ENCODE data around the gene USP27X.

Gene USP27X

DNA sequence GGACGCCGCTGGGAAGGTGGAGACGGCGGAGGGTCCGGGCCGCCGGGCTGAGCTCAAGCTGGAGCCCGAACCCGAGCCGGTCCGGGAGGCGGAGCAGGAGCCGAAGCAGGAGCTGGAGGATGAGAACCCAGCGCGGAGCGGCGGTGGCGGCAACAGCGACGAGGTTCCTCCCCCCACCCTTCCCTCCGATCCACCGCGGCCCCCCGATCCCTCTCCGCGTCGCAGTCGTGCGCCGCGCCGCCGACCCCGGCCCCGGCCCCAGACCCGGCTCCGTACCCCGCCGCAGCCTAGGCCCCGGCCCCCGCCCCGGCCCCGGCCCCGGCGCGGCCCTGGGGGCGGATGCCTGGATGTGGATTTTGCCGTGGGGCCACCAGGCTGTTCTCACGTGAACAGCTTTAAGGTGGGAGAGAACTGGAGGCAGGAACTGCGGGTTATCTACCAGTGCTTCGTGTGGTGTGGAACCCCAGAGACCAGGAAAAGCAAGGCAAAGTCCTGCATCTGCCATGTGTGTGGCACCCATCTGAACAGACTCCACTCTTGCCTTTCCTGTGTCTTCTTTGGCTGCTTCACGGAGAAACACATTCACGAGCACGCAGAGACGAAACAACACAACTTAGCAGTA lies 483 bp downstream of the USP27X start:
- TF ChIP-seq, protein P1, sequence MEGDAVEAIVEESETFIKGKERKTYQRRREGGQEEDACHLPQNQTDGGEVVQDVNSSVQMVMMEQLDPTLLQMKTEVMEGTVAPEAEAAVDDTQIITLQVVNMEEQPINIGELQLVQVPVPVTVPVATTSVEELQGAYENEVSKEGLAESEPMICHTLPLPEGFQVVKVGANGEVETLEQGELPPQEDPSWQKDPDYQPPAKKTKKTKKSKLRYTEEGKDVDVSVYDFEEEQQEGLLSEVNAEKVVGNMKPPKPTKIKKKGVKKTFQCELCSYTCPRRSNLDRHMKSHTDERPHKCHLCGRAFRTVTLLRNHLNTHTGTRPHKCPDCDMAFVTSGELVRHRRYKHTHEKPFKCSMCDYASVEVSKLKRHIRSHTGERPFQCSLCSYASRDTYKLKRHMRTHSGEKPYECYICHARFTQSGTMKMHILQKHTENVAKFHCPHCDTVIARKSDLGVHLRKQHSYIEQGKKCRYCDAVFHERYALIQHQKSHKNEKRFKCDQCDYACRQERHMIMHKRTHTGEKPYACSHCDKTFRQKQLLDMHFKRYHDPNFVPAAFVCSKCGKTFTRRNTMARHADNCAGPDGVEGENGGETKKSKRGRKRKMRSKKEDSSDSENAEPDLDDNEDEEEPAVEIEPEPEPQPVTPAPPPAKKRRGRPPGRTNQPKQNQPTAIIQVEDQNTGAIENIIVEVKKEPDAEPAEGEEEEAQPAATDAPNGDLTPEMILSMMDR (IDR thresholded peaks at IDR 0.05; ENCODE audit: insufficient read depth, low read depth, low read length, missing control alignments) = no peak
- DNase-seq (ENCODE audit: low read depth) = no peak
- H3K4me3 ChIP-seq (ENCODE audit: low read length) = peak overlapping the region; percentile 49

DNA sequence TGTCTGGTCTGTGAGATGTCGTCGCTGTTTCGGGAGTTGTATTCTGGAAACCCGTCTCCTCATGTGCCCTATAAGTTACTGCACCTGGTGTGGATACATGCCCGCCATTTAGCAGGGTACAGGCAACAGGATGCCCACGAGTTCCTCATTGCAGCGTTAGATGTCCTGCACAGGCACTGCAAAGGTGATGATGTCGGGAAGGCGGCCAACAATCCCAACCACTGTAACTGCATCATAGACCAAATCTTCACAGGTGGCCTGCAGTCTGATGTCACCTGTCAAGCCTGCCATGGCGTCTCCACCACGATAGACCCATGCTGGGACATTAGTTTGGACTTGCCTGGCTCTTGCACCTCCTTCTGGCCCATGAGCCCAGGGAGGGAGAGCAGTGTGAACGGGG lies 1.4 kb downstream of the USP27X start:
- DNase-seq (ENCODE audit: low read depth) = no peak
- TF ChIP-seq, protein P1 (IDR thresholded peaks at IDR 0.05; ENCODE audit: insufficient read depth, low read depth, low read length, missing control alignments) = no peak
- H3K4me3 ChIP-seq (ENCODE audit: low read length) = no peak overlapping the region

DNA sequence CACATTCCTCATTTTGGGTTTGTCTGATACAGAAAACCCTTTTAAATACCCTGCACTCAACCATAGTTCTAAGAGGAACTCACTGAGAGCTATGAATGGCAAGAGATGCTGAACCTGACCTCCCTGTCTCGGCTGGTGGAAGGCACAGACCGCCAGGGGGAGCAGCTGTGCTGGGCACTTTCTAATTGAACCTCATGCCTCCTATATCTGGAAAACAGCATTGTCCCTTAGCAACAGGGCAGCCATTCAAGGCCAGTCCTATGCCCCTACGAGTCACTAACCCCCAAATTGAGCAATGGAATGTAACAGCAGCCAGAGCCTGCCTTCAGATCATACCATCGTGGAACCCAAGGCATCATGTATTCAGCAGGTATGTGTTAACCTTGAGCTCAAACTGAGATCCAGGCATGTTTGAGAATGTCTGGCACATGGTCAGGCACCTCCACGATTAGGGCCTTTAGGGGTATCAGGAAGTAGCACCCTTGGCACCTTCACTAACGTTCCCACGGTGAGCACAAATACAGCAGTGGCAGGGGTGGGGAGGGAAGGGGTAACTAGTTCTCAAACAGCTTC lies 5.1 kb downstream of the USP27X start:
- H3K4me3 ChIP-seq (ENCODE audit: low read length) = no peak overlapping the region
- DNase-seq (ENCODE audit: low read depth) = peak; percentile 42
- TF ChIP-seq, protein P1 (IDR thresholded peaks at IDR 0.05; ENCODE audit: insufficient read depth, low read depth, low read length, missing control alignments) = peak; percentile 79

DNA sequence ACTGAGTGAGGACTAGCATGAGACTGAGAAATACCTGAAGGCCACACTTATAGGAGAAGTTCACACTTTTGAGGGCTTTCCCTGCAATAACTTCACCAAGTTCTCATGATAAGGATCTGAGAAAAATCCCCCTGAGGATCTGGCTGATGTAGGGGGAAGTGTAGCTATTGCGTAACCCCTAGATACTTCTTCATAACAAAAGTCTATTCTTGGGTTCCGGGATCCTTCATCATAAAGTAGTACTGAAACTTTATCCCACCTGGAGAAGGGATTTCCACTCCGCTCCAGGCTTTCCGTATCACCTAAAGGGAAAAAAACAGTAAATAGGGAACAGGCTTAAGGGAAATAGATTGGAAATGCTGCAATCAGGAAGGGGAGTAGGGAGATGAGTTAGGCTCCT lies 13.3 kb downstream of the USP27X start:
- no peak overlapping the region for H3K4me3 ChIP-seq (ENCODE audit: low read length)
- DNase-seq (ENCODE audit: low read depth) = no peak
- TF ChIP-seq, protein P1 (IDR thresholded peaks at IDR 0.05; ENCODE audit: insufficient read depth, low read depth, low read length, missing control alignments) = no peak

DNA sequence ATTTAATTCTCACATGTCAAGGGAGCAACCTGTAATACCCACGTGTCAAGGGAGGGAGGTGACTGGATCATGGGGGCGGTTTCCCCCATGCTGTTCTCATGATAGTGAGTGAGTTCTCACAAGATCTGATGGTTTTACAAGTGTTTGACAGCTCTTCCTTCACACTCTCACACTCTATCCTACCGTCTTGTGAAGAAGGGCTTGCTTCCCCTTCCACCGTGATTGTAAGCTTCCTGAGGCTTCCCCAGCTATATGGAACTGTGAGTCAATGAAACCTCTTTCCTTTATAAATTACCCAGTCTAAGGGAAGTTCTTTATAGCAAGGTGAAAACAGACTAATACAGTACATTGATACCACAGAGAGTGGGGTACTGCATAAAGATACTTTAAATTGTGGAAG lies 17.7 kb downstream of the USP27X start:
- TF ChIP-seq, protein P1 (IDR thresholded peaks at IDR 0.05; ENCODE audit: insufficient read depth, low read depth, low read length, missing control alignments) = no peak
- no peak for DNase-seq (ENCODE audit: low read depth)
- no peak overlapping the region for H3K4me3 ChIP-seq (ENCODE audit: low read length)

DNA sequence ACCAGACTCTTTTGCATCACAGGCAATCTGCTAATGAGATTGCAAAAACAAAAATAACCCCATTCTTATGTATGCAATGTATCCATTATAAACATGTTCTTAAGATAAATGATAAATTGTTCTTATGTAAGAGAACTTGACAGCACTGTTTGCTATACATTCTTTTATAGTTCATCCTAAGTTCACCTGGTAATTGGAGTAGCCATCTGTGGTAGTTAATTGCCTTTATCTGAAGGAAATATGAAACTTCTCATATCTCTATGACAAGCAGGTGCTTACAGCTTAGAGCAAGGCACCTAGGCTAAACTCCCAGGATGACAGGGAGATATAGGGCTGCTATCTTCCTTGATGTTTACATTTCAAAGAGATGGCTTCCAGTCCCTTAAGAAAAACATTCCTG lies 21.8 kb downstream of the USP27X start:
- TF ChIP-seq, protein P1 (IDR thresholded peaks at IDR 0.05; ENCODE audit: insufficient read depth, low read depth, low read length, missing control alignments) = no peak
- DNase-seq (ENCODE audit: low read depth) = no peak
- no peak overlapping the region for H3K4me3 ChIP-seq (ENCODE audit: low read length)

DNA sequence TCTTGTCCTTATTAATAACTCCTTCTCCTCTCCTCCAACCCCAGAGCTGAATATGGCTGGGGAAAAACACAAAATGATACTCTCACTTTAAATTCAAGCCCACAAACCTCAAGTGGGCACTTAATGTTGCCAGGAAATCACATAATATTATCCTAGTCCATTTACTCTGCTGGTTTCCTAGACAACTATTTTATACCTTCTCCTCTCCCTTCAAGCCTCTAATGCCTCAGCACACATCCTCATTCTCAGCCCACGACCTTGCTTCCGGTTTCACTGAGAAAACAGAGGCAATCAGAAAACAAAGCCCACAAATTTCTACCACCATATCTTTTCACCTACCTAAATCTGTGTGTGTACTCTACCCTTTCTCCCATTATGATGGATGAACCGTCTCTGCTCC lies 31.1 kb downstream of the USP27X start:
- no peak for DNase-seq (ENCODE audit: low read depth)
- TF ChIP-seq, protein P1 (IDR thresholded peaks at IDR 0.05; ENCODE audit: insufficient read depth, low read depth, low read length, missing control alignments) = no peak
- no peak overlapping the region for H3K4me3 ChIP-seq (ENCODE audit: low read length)
